K562 (cell line): ENCODE data around the gene GINS2.

Experiments used
- AFF4 ChIP-seq: sonication (generic); formaldehyde crosslinking; IDR thresholded peaks from 2 replicates; pipeline ENCODE4 v1.8.0; 2023; ENCODE audit warnings: mild to moderate bottlenecking, missing genetic modification reagents
- CREB5 ChIP-seq: fragments of 250-450 bp; sonication (Bioruptor Pico); IDR thresholded peaks from 2 replicates; pipeline ENCODE4 v1.5.0; 2020; ENCODE audit warnings: mild to moderate bottlenecking
- CREBBP ChIP-seq: IDR thresholded peaks from one replicate; pipeline ENCODE4 v1.6.1; 2012; ENCODE audit warnings: low read depth, mild to moderate bottlenecking, control low read depth, inconsistent platforms, low read length
- CTCF ChIP-seq, 3 experiments: IDR thresholded peaks in 2 of 3; conservative IDR thresholded peaks in 1 of 3; 2 replicates each; pipeline ENCODE4 v1.5.1; 2011 to 2012; ENCODE audit warnings: low read length in 3 of 3, mild to moderate bottlenecking in 3 of 3, control low read depth in 2 of 3, improper control_type of control experiment in 1 of 3, inconsistent platforms in 1 of 3, low read depth in 1 of 3, mixed read lengths in 1 of 3, moderate library complexity in 1 of 3; ENCODE audit not compliant: insufficient read depth in 2 of 3
- ELF2 ChIP-seq: fragments of 250-450 bp; sonication (Bioruptor Pico); IDR thresholded peaks from 2 replicates; pipeline ENCODE4 v1.5.0; 2021; ENCODE audit warnings: mild to moderate bottlenecking
- RBBP5 ChIP-seq: fragments of 200-600 bp; sonication (generic); IDR thresholded peaks from 2 replicates; pipeline ENCODE4 v1.6.1; 2012; ENCODE audit warnings: borderline replicate concordance, mild to moderate bottlenecking, low read length, control low read depth, inconsistent platforms; ENCODE audit not compliant: insufficient read depth, poor library complexity, severe bottlenecking
- ZNF561 ChIP-seq: fragments of 450-650 bp; formaldehyde crosslinking; conservative IDR thresholded peaks from 2 replicates; pipeline ENCODE4 v1.4.0; 2020; ENCODE audit warnings: mild to moderate bottlenecking, moderate library complexity

GRCh38 chr16:85716680-85717038 lies 27.9 kb upstream of the GINS2 start:
- TF ChIP-seq ZNF561 = no peak
- no peak for TF ChIP-seq ELF2
- TF ChIP-seq CREB5 = no peak
- no peak for TF ChIP-seq AFF4 (CRISPR knock-in tag)
- no peak for TF ChIP-seq CTCF (IDR thresholded peaks at IDR 0.05 in 2 of 3, conservative IDR thresholded peaks at IDR 0.05 in 1 of 3; ENCODE audit: insufficient read depth in 2 of 3, low read depth in 1 of 3, low read length in 3 of 3)
- TF ChIP-seq CREBBP = no peak
- TF ChIP-seq RBBP5 = no peak
